Measurements from ENCODE around the gene ZNF540.

DNA sequence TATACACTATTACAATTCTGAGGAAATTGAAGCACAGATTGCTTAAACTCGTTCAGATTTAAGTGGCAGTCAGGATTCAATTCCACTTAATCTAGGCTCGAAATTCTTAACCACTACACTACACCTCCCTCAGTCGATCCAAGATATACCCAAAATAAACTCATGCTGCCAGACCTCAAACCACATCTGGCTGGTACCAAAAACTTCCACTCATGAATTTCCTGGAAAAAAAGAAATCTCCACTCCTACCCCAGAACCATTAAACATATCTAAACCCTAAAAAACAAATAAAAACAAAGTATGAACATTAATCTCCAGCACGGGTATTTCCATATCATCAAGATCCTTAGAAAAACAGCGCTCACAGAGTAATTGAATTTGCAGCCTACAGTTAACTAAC lies 59.4 kb downstream of the ZNF540 start:
- TF ChIP-seq CREM (IDR thresholded peaks at IDR 0.05; ENCODE audit: low read depth), result no peak
- no peak for TF ChIP-seq SUPT20H (IDR thresholded peaks at IDR 0.05; ENCODE audit: borderline replicate concordance, control insufficient read depth, low read depth, low read length)
- no peak for TF ChIP-seq POLR2AphosphoS2 (IDR thresholded peaks at IDR 0.05; ENCODE audit: low read depth, low read length)
- TF ChIP-seq, protein P1, sequence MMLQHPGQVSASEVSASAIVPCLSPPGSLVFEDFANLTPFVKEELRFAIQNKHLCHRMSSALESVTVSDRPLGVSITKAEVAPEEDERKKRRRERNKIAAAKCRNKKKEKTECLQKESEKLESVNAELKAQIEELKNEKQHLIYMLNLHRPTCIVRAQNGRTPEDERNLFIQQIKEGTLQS (IDR thresholded peaks at IDR 0.05; ENCODE audit: borderline replicate concordance, extremely low read depth, low read depth, low read length), result no peak
- TF ChIP-seq POLR2AphosphoS5 (IDR thresholded peaks at IDR 0.05; ENCODE audit: low read length), result no peak
- no peak for TF ChIP-seq EZH2 (IDR thresholded peaks at IDR 0.05; ENCODE audit: borderline replicate concordance, control insufficient read depth, low read depth, low read length)
- TF ChIP-seq SIN3A (IDR thresholded peaks at IDR 0.05; ENCODE audit: low read depth, low read length), result no peak
- no peak for TF ChIP-seq BHLHE40 (IDR thresholded peaks at IDR 0.05; ENCODE audit: borderline replicate concordance in 1 of 2, low read depth in 2 of 2, low read length in 1 of 2)
- no peak for TF ChIP-seq RAD21 (IDR thresholded peaks at IDR 0.05; ENCODE audit: insufficient read depth, low read depth, low read length)
- no peak for TF ChIP-seq SP1 (IDR thresholded peaks at IDR 0.05; ENCODE audit: low read depth, low read length)
- no peak for TF ChIP-seq ZNF384 (IDR thresholded peaks at IDR 0.05; ENCODE audit: borderline replicate concordance, low read depth, low read length)
- TF ChIP-seq, protein P2, sequence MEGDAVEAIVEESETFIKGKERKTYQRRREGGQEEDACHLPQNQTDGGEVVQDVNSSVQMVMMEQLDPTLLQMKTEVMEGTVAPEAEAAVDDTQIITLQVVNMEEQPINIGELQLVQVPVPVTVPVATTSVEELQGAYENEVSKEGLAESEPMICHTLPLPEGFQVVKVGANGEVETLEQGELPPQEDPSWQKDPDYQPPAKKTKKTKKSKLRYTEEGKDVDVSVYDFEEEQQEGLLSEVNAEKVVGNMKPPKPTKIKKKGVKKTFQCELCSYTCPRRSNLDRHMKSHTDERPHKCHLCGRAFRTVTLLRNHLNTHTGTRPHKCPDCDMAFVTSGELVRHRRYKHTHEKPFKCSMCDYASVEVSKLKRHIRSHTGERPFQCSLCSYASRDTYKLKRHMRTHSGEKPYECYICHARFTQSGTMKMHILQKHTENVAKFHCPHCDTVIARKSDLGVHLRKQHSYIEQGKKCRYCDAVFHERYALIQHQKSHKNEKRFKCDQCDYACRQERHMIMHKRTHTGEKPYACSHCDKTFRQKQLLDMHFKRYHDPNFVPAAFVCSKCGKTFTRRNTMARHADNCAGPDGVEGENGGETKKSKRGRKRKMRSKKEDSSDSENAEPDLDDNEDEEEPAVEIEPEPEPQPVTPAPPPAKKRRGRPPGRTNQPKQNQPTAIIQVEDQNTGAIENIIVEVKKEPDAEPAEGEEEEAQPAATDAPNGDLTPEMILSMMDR (IDR thresholded peaks at IDR 0.05 in 2 of 3, conservative IDR thresholded peaks at IDR 0.05 in 1 of 3; ENCODE audit: control insufficient read depth in 2 of 3, extremely low read depth in 1 of 3, insufficient read depth in 1 of 3, low read depth in 3 of 3, low read length in 3 of 3), result no peak
- no peak for TF ChIP-seq YY1 (IDR thresholded peaks at IDR 0.05; ENCODE audit: low read depth, low read length)

Data from GM12878 (cell line).